H1 (cell line): ENCODE measurements around the gene U2AF1L4. TPM values are rescaled to one million over a fixed set of nuclear protein-coding genes. Genes with fewer than 3 reads are reported as not detected.

Experiments used
- CTCF ChIA-PET: fragments of 300-600 bp; sonication (Branson Sonifier 250); formaldehyde crosslinking; loops from one replicate; lab custom pipeline; 2021; ENCODE audit not compliant: partially characterized antibody; lab: Charles Lee
- POLR2A ChIA-PET: fragments of 300-600 bp; sonication (Branson Sonifier 250); formaldehyde crosslinking; loops from one replicate; lab custom pipeline; 2021; ENCODE audit warnings: inconsistent platforms; ENCODE audit not compliant: partially characterized antibody; lab: Charles Lee
- DNase-seq, 2 experiments: peaks; one replicate each; pipeline versions ENCODE4 v3.0.0 to v3.0.0-alpha.2; 2010 to 2022; ENCODE audit warnings: low spot score in 2 of 2, low read depth in 1 of 2, mixed read lengths in 1 of 2
- FAIRE-seq: peaks from 2 replicates; lab custom pipeline; 2011; peaks lifted over from hg19 to GRCh38; lab: Jason Lieb, UNC
- H2AFZ ChIP-seq: 2 replicates; pipeline ENCODE4 v1.8.1; 2012; ENCODE audit warnings: low read length, inconsistent platforms
- H2AK5ac ChIP-seq: 2 replicates; pipeline ENCODE4 v1.6.1; 2013; ENCODE audit warnings: low read depth, low read length
- H2BK120ac ChIP-seq: replicated peaks from 2 replicates; pipeline ENCODE3; 2013; ENCODE audit warnings: low read depth, low read length, inconsistent platforms
- H2BK12ac ChIP-seq: 2 replicates; pipeline ENCODE4 v1.6.1; 2013; ENCODE audit warnings: low read depth, low read length
- H2BK15ac ChIP-seq: 2 replicates; pipeline ENCODE4 v1.6.1; 2013; ENCODE audit warnings: low read length
- H2BK20ac ChIP-seq: 2 replicates; pipeline ENCODE4 v1.6.1; 2013; ENCODE audit warnings: low read length
- H2BK5ac ChIP-seq: 2 replicates; pipeline ENCODE4 v1.6.1; 2013; ENCODE audit warnings: low read depth, low read length
- H3K14ac ChIP-seq: 2 replicates; pipeline ENCODE4 v1.6.1; 2013; ENCODE audit warnings: inconsistent platforms; ENCODE audit not compliant: insufficient read length
- H3K18ac ChIP-seq: 2 replicates; pipeline ENCODE4 v1.6.1; 2013; ENCODE audit warnings: low read length; ENCODE audit errors: extremely low read depth
- H3K23ac ChIP-seq: 2 replicates; pipeline ENCODE4 v1.6.1; 2013; ENCODE audit warnings: inconsistent platforms; ENCODE audit not compliant: insufficient read length
- H3K23me2 ChIP-seq: 2 replicates; pipeline ENCODE4 v1.6.1; 2013; ENCODE audit warnings: low read depth, low read length
- H3K27ac ChIP-seq: 2 replicates; pipeline ENCODE4 v1.6.1; 2011; ENCODE audit warnings: low read depth, low read length, inconsistent platforms
- H3K27me3 ChIP-seq, 4 experiments: replicated peaks in 1 of 4; 1 replicate in 1 of 4; 2 replicates in 3 of 4; pipeline versions ENCODE4 v1.6.1 to v1.8.1; 2011 to 2013; ENCODE audit warnings: low read length in 3 of 4, mild to moderate bottlenecking in 3 of 4, inconsistent platforms in 2 of 4, mixed read lengths in 2 of 4, moderate library complexity in 1 of 4; ENCODE audit not compliant: control insufficient read depth in 3 of 4, insufficient read depth in 3 of 4; ENCODE audit errors: extremely low read depth in 1 of 4
- H3K36me3 ChIP-seq, 4 experiments: 2 replicates each; pipeline versions ENCODE4 v1.6.1 to v1.8.1; 2011 to 2013; ENCODE audit warnings: mild to moderate bottlenecking in 4 of 4, low read length in 3 of 4, moderate library complexity in 2 of 4, control low read depth in 1 of 4, inconsistent platforms in 1 of 4; ENCODE audit not compliant: insufficient read depth in 4 of 4, control insufficient read depth in 2 of 4
- H3K4ac ChIP-seq: replicated peaks from 2 replicates; pipeline ENCODE3; 2013; ENCODE audit warnings: low read length, low read depth, mixed read lengths, inconsistent platforms; ENCODE audit not compliant: insufficient read length
- H3K4me1 ChIP-seq, 4 experiments: replicated peaks in 1 of 4; 1 replicate in 1 of 4; 2 replicates in 3 of 4; pipeline versions ENCODE4 v1.6.1 to v1.8.1; 2011 to 2013; ENCODE audit warnings: low read length in 3 of 4, inconsistent platforms in 2 of 4, mixed read lengths in 1 of 4; ENCODE audit not compliant: insufficient read depth in 4 of 4, control insufficient read depth in 3 of 4
- H3K4me2 ChIP-seq, 2 experiments: 2 replicates each; pipeline versions ENCODE4 v1.6.1 to v1.8.1; 2011 to 2013; ENCODE audit warnings: low read depth in 2 of 2, low read length in 2 of 2, control low read depth in 1 of 2, inconsistent platforms in 1 of 2, mild to moderate bottlenecking in 1 of 2; ENCODE audit not compliant: insufficient read depth in 1 of 2
- H3K4me3 ChIP-seq, 4 experiments: fragments of 200-600, 300-600 bp in 1 of 4; sonication (generic), shearing (Covaris generic), sonication (Bioruptor Twin) in 1 of 4; 2 replicates each; pipeline versions ENCODE4 v1.5.1 to v1.8.1; 2011 to 2016; ENCODE audit warnings: low read length in 4 of 4, low read depth in 3 of 4, control low read depth in 2 of 4, inconsistent platforms in 2 of 4, mild to moderate bottlenecking in 2 of 4, mixed read lengths in 1 of 4, moderate library complexity in 1 of 4; ENCODE audit not compliant: insufficient read depth in 2 of 4; ENCODE audit errors: extremely low read depth in 1 of 4
- H3K56ac ChIP-seq: replicated peaks from 2 replicates; pipeline ENCODE3; 2013; ENCODE audit warnings: low read depth, mild to moderate bottlenecking, mixed read lengths, low read length, inconsistent platforms; ENCODE audit not compliant: insufficient read length
- H3K79me1 ChIP-seq: 2 replicates; pipeline ENCODE4 v1.6.1; 2013; ENCODE audit warnings: low read depth, low read length, control low read depth
- H3K79me2 ChIP-seq, 2 experiments: 2 replicates each; pipeline versions ENCODE4 v1.6.1 to v1.8.1; 2012 to 2013; ENCODE audit warnings: low read length in 2 of 2, mild to moderate bottlenecking in 2 of 2, inconsistent platforms in 1 of 2; ENCODE audit not compliant: insufficient read depth in 2 of 2, control insufficient read depth in 1 of 2
- H3K9ac ChIP-seq, 4 experiments: replicated peaks in 1 of 4; 1 replicate in 1 of 4; 2 replicates in 3 of 4; pipeline versions ENCODE4 v1.6.1 to v1.8.1; 2011 to 2013; ENCODE audit warnings: low read depth in 3 of 4, low read length in 3 of 4, control low read depth in 2 of 4, mild to moderate bottlenecking in 2 of 4, moderate library complexity in 2 of 4, inconsistent platforms in 1 of 4; ENCODE audit errors: extremely low read depth in 1 of 4
- H3K9me3 ChIP-seq, 2 experiments: 2 replicates each; pipeline versions ENCODE4 v1.6.1 to v1.8.1; 2012 to 2013; ENCODE audit warnings: mild to moderate bottlenecking in 2 of 2, moderate library complexity in 2 of 2, control low read depth in 1 of 2, inconsistent platforms in 1 of 2, low read depth in 1 of 2, low read length in 1 of 2, mixed read lengths in 1 of 2; ENCODE audit not compliant: insufficient read depth in 2 of 2
- H4K20me1 ChIP-seq, 2 experiments: replicated peaks in 1 of 2; 2 replicates each; pipeline versions ENCODE3 to v1.8.1; 2011 to 2013; ENCODE audit warnings: inconsistent platforms in 2 of 2, low read length in 2 of 2, mild to moderate bottlenecking in 1 of 2; ENCODE audit not compliant: insufficient read depth in 2 of 2, control insufficient read depth in 1 of 2
- H4K5ac ChIP-seq: 2 replicates; pipeline ENCODE4 v1.6.1; 2013; ENCODE audit warnings: low read length, low read depth, mixed read lengths, inconsistent platforms; ENCODE audit not compliant: insufficient read length
- H4K8ac ChIP-seq: 2 replicates; pipeline ENCODE4 v1.8.0; 2013; ENCODE audit warnings: mild to moderate bottlenecking, moderate library complexity, low read length, inconsistent platforms; ENCODE audit not compliant: insufficient read depth; ENCODE audit errors: extremely low read depth
- H4K91ac ChIP-seq: replicated peaks from 2 replicates; pipeline ENCODE3; 2013; ENCODE audit warnings: low read length, mixed read lengths, inconsistent platforms; ENCODE audit not compliant: insufficient read length
- CHD1 ChIP-seq: IDR thresholded peaks from 2 replicates; pipeline ENCODE4 v1.6.1; 2012; ENCODE audit warnings: low read depth, low read length, improper control_type of control experiment
- POLR2A ChIP-seq, 2 experiments: IDR thresholded peaks; 1 replicate in 1 of 2; 2 replicates in 1 of 2; pipeline ENCODE4 v1.6.1; 2011; ENCODE audit warnings: low read depth in 2 of 2, low read length in 2 of 2, mild to moderate bottlenecking in 2 of 2; ENCODE audit errors: control extremely low read depth in 1 of 2
- POLR2AphosphoS5 ChIP-seq: IDR thresholded peaks from 2 replicates; pipeline ENCODE4 v1.6.1; 2011; ENCODE audit warnings: low read depth, low read length
- WGBS, 2 experiments: shearing (Covaris generic) in 1 of 2; methylation state at CpG; one replicate each; pipeline versions ENCODE4 v1.1.6 to v1.1.7; 2013 to 2015; ENCODE audit warnings: low lambda C conversion rate in 2 of 2, mixed read lengths in 2 of 2, inconsistent platforms in 1 of 2, low coverage in 1 of 2, missing lambda C conversion rate in 1 of 2; ENCODE audit not compliant: insufficient replicate concordance in 2 of 2, insufficient coverage in 1 of 2, insufficient read length in 1 of 2; ENCODE audit errors: extremely low coverage in 1 of 2, missing lambda C conversion rate in 1 of 2; 5-methylcytosine and 5-hydroxymethylcytosine counted together
- polyA plus RNA-seq, 7 experiments: library from polyadenylated mRNA; depleted of rRNA in 3 of 7; stranded (reverse) in 5 of 7; unstranded in 2 of 7; fragments of >200 nt in 5 of 7; fragments of 200-250 nt in 2 of 7; gene quantifications; 1 replicate in 5 of 7; 2 replicates in 1 of 7; 4 replicates in 1 of 7; pipeline versions ENCODE4 v1.2.1 to v1.2.3, GENCODE V29; 2011 to 2013; ENCODE audit warnings: missing spikeins in 2 of 7, mixed read lengths in 2 of 7
- total RNA-seq: library from RNA; stranded (reverse); fragmentation: NEBNext Ultra II Directional; extraction: Animal tissue kit (Norgen Biotek cat#: 25700); gene quantifications from 2 replicates; pipeline ENCODE4 v1.2.1, GENCODE V29; 2021

U2AF1L4 gene
- total and polyA plus RNA-seq, 2 of the 8 experiments (the other 6 are each of a cell fraction or from before 2014, with no cell fraction given) = 15.1 to 32.7 TPM

DNA sequence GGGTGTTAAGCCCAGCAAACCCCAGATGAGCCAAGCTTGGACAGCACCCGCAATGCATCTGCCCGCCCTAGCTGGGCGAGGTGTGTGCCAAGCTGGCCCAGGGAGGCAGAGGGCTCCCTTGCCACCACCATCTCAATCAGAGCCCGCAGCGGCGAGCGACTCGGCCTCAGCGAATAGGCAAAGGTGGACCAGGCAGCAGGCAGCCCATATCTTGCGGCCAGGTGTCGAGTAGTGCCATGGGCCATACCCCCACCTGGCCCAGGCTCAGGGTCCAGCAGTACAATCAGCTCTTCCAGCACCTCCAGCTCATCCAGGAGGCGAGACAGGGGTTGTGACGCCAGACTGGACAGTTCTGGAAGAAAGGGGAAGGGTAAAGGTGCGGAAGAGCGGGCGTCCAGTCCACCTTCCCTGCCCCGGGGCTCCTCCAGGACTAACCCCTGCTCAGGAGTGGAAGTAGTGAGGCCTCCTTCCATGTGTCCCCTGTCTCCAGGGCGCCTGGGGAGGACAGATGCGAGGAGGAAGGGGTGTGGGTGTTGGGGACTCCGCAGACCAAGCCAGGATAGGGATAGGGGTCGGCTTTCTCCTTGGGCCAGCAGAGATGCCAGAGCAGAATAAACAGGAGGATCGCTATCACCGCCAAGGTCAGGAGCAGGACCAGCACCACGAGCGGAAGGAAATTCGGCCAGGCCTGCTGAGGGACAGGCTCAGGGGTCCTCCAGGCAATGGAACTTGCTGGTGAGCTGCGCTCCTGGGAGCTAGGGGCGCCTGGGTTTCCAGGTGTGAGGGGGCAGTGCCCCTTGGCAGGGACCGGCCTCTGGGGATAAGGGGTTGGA is 5.7 kb downstream of the U2AF1L4 start:
- H4K91ac ChIP-seq = no peak overlapping the region
- H3K23me2 ChIP-seq = peaks cover 11% of the 10 kb centered on the region; the same call in 1 of the 2 replicates
- peak overlapping the region in 3 of 4 experiments; percentile 29 to 52 (median 31); a peak in 3 of 7 replicates for H3K9ac ChIP-seq
- peaks cover 0 to 9% of the 10 kb centered on the region in 2 experiments for H4K20me1 ChIP-seq
- no peak for FAIRE-seq
- no peaks in the 10 kb centered on the region for H3K79me2 ChIP-seq
- POLR2A ChIA-PET = interaction anchor here (0.6 to 7.6 kb wide), 18 partner anchors 8 to 244 kb away, joined by 3 to 54 read pairs (median 6); partner anchors contain the start of genes APLP1, COX6B1, HSPB6 and LIN37
- no peak overlapping the region for H2BK5ac ChIP-seq
- TF ChIP-seq CHD1 (no peak), POLR2A (IDR thresholded peaks at IDR 0.05; ENCODE audit: control extremely low read depth in 1 of 2, low read depth in 2 of 2, low read length in 2 of 2) (0 out of 3 replicates have a peak, but pooled peaks of 1 of the 2 experiments have one; percentile 38), POLR2AphosphoS5 (peak; percentile 9; the same call in 1 of the 2 replicates)
- H2AK5ac ChIP-seq = no peak overlapping the region
- no peak overlapping the region for H2BK120ac ChIP-seq
- no peaks in the 10 kb centered on the region for H3K27me3 ChIP-seq
- no peak overlapping the region for H4K5ac ChIP-seq
- H3K4me1 ChIP-seq = peaks cover 0 to 5% (median 3%) of the 10 kb centered on the region in 4 experiments; a peak in 3 of 7 replicates
- no peak overlapping the region for H3K23ac ChIP-seq
- H3K27ac ChIP-seq = no peak overlapping the region
- no peaks in the 10 kb centered on the region for H3K9me3 ChIP-seq
- peak overlapping the region; percentile 70 to 78 for H3K4me2 ChIP-seq
- no peak overlapping the region for H3K14ac ChIP-seq
- no peak overlapping the region for H2BK12ac ChIP-seq
- H4K8ac ChIP-seq = peak overlapping the region; percentile 65; the same call in 1 of the 2 replicates
- CTCF ChIA-PET = interaction anchor here (1.2 to 8.9 kb wide), 6 partner anchors 16 to 138 kb away, joined by 5 to 80 read pairs (median 5); no protein-coding TSS in a partner anchor
- DNase-seq = peak in 1 of 2 experiments; percentile 59
- no peak overlapping the region; the same call in 1 of the 2 replicates for H3K18ac ChIP-seq
- no peak overlapping the region for H2AFZ ChIP-seq
- H3K56ac ChIP-seq = no peak overlapping the region
- no peaks in the 10 kb centered on the region; the same call in 1 of the 2 replicates for H3K79me1 ChIP-seq
- 79% methylated on average over 29 of the region's 29 CpGs; no CpG with 5 or more reads in 1 of the 2 experiments for WGBS, 2 experiments
- H3K36me3 ChIP-seq = peaks cover 11 to 25% (median 18%) of the 10 kb centered on the region in 4 experiments; a peak in 6 of 8 replicates
- no peak overlapping the region for H2BK20ac ChIP-seq
- H3K4me3 ChIP-seq = peak overlapping the region; percentile 72 to 86 (median 78)
- no peak overlapping the region for H2BK15ac ChIP-seq
- no peak overlapping the region for H3K4ac ChIP-seq
